Activated CD8-positive, alpha-beta memory T cell treated with anti-CD3 and anti-CD28 coated beads for 48 hours (primary cell): ENCODE results near the gene TRIM61.
"Not testable (repeated sequence)": the region's sequence is repeated elsewhere in the genome, so short reads cannot be mapped to it uniquely, and the experiment has no call there.

Experiments used
- DNase-seq, 3 experiments: peaks; one replicate each; pipeline ENCODE4 v3.0.0-alpha.2; 2020; ENCODE audit warnings: low read depth in 2 of 3, low spot score in 2 of 3

TRIM61 gene

DNA sequence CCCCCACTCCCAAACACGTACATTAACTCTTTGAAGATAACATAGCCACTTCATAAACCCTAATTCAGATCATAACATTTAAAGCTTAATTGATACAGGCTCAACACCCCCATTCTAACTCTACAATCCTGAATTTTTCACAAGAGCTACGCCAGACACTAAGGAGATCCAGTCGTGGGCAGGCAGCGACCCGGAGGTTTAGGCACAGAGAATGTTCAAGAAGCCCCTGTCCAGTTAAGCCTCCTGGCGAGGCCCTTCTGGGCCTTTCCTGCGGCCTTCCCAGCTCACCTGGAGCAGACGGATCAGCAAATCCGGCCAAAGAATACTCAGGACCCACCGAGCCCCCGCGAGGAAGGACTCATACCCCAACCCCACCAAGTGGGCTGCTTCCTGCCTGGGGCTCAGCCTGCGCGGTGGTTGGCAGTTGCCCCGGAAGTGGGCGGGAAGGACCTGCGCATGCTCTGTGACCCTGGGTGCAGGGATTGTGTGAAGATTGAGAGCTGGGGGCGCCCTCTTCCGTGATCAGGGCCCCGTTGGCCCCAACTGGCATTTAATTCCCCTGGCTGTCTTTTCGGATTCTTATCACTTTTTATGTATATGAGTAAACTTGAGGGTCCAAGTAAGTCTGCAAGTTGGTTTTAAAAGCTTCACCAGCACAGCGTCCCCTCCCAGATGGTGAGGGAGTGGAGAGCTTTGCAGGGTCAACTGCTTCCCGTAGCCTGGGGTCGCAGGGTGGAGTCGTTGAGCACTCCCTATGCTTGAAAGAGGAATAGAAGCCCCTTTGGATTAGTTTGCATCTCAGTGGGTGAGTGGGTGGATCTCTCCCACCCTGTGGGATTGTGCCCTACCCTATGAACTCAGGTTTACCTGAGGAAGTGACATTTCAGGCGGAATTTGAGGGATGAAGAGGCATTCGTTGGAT lies at the start of gene TRIM61:
TRIM61 (minus strand) TSS at position 415 of the 922 bp plus-strand sequence. CDS start 7,655 bp downstream, outside the sequence.
- peak; percentile 21 to 34 (median 32) for DNase-seq

- DNase-seq, result not testable (repeated sequence)
Observed at GRCh38 chr4:165025782-165026181, 48.3 kb upstream of the TRIM61 start.

DNA sequence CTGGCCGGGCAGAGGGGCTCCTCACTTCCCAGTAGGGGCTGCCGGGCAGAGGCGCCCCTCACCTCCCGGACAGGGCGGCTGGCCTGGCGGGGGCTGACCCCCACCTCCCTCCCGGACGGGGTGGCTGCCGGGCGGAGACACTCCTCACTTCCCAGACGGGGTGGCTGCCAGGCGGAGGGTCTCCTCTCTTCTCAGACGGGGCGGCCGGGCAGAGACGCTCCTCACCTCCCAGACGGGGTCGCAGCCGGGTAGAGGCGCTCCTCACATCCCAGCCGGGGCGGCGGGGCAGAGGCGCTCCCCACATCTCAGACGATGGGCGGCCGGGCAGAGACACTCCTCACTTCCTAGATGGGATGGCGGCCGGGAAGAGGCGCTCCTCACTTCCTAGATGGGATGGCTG lies 42.5 kb upstream of the TRIM61 start:
- not testable (repeated sequence) for DNase-seq

- DNase-seq, result no peak
Observed at GRCh38 chr4:165016971-165017370, 39.5 kb upstream of the TRIM61 start.

- no peak for DNase-seq
Observed at GRCh38 chr4:165013691-165014090, 36.2 kb upstream of the TRIM61 start.

DNA sequence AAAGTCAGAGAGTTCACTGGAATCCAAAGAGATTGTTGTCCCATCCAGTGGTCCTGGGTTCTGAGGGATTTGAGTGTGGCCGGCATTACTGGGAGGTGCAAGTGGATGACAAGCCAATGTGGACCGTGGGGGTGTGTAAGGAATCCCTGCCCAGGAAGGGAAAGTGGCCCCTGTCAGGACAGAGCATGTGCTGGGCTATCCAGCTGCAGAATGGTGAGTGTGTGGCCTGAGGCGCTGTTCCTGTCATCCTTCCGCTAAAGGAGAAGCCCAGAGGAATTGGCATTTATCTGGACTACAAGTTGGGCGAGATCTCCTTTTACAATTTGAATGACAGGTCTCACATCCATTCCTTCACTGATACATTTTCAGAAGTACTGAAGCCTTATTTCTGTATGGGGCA lies 33.9 kb upstream of the TRIM61 start:
- DNase-seq, result no peak

GRCh38 chr4:165010991-165011390 lies 33.5 kb upstream of the TRIM61 start:
- DNase-seq, result no peak

DNA sequence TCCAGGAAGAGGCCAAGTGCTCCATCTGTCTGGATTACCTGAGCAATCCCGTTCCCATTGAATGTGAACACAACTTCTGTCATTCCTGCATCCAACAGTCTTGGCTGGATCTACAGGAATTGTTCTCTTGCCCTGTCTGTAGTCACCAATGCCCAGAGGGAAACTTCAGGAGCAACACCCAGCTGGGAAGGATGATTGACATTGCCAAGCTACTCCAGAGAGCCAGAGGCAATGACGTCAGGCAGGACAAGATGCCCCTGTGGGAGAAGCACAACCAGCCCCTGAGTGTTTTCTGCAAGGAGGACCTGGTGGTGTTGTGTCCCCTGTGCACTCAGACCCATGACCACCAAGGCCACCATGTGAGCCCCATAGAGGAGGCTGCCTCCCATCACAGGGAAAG lies 33.0 kb upstream of the TRIM61 start:
- DNase-seq, result no peak

DNA sequence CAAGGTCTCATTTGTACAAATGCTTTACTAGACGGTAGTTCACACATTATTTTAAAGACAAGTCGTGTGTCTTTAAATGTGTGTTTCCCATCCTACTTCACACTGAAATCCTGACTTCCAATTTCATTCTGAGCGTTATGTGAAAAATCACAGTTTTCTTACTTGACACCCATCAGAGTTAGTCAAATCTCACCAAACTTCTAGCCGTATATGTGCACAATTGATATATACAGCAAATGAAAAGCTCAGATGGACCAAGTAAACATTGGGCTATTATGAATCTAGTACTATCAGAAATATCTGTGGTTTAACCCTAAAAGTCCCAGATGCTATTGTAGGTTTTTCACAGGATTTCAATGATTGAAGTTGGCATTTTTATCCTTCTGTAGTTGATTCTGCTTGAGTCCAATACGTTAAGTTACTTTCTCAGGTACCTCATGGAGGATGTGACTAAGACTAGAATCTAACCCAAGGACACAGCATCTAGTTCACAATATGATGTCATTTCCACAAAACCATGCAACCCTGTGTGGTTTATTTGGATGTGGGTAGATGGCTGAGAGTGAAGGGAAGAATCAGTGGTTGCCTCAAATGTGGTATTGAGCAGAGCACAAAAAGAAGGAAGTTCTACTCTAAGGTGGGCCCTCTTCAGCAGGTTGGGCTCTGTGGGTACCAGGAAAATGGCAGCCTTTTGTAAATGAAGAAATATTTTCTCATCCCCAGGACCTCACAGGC lies 32.2 kb upstream of the TRIM61 start:
- no peak for DNase-seq

- no peak for DNase-seq
Observed at GRCh38 chr4:165006886-165007285, 29.4 kb upstream of the TRIM61 start.

DNA sequence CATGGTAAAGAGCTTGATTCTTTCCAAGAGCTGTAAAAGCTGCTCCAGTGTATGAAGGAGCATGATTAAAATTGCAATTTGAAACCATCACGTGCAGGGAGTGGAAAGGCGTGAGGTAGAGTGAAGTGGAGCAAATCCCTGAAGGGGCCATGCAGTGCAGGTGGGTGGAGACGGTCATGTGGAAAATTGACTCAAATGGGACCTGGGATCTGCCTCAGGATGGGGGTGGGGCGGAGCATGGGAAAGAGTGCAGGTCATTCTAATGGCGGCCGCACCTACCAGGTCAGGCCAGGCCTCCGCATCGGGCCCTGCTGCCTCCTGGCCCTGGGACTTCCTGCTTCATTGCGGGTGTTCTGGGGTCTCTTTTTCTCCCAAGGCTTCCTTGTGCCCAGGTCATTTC lies 29.0 kb upstream of the TRIM61 start:
- DNase-seq, result no peak

DNA sequence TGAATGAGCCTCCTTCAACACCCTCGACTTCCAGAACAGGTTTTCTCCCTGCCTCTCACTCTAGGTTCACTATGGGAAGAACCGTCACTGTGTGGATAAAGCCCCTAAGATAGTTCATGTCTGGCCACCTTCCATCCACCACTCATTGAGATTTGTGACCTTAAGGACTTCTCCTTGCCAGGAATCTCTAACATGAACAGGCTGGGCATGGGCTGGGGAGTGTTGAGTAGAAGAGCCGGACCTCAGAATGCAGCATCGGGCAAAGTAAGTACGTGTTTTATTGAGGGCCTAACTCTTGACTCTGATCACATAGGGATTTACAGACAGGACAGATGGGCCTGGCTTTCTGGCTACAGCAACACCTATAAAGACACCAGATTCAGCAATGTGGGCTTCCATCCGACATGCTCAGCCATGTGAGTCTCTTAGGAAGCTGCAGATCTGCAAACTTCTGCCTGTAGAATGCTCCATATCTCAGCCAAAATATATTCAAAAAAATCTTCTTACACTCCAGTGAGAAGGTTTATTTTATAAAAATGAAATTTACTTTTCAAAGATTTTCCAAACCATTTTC lies 28.0 kb upstream of the TRIM61 start:
- DNase-seq, result no peak

DNA sequence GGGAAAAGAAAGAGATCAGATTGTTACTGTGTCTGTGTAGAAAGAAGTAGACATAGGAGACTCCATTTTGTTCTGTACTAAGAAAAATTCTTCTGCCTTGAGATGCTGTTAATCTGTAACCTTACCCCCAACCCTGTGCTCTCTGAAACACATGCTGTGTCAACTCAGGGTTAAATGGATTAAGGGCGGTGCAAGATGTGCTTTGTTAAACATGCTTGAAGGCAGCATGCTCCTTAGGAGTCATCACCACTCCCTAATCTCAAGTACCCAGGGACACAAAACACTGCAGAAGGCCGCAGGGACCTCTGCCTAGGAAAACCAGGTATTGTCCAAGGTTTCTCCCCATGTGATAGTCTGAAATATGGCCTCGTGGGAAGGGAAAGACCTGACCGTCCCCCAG lies 24.5 kb upstream of the TRIM61 start:
- DNase-seq, result not testable (repeated sequence)

- not testable (repeated sequence) for DNase-seq
Observed at GRCh38 chr4:164998526-164999080, 21.1 kb upstream of the TRIM61 start.

DNA sequence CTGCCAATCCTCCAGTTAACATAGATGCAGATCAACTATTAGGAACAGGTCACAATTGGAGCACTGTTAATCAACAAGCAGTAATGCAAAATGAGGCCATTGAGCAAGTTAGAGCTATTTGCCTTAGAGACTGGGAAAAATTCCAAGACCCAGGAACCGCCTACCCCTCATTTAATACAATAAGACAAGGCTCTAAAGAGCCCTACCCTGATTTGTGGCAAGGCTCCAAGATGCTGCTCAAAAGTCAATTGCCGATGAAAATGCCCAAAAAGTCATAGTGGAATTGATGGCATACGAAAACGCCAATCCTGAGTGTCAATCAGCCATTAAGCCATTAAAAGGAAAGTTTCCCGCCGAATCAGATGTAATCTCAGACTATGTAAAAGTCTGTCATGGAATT lies 20.5 kb upstream of the TRIM61 start:
- DNase-seq, result no peak

- DNase-seq, result no peak
Observed at GRCh38 chr4:164997324-164997723, 19.9 kb upstream of the TRIM61 start.

DNA sequence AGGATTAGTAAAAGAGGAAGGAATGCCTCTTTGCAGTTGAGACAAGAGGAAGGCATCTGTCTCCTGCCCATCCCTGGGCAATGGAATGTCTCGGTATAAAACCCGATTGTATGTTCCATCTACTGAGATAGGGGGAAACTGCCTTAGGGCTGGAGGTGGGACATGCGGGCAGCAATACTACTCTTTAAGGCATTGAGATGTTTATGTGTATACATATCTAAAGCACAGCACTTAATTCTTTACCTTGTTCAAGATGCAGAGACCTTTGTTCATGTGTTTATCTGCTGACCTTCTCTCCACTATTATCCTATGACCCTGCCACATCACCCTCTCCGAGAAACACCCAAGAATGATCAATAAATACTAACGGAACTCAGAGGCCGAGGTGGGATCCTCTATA lies 18.7 kb upstream of the TRIM61 start:
- DNase-seq, result not testable (repeated sequence)

GRCh38 chr4:164990786-164991185 lies 13.3 kb upstream of the TRIM61 start:
- DNase-seq, result not testable (repeated sequence)

DNA sequence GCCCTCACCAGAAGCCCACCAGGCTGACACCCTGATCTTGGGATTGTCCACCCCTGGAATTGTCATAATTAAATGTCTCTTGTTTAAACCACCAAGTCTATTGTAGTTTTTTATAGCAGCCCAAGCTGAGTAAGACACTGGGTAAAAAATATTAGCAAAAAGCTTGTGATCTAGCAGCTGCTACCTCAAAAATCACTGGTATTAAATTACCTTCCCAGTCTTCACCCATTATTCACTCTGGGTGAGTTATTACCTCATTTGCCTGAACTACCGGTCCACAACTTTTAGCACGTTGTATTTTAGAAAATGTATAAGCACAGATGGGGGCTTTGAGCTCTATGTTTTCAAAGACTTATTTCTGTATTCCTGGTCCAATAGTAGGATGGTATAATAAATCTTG lies 12.0 kb upstream of the TRIM61 start:
- DNase-seq, result no peak

GRCh38 chr4:164971929-164972328 lies 5.5 kb downstream of the TRIM61 start:
- not testable (repeated sequence) for DNase-seq

DNA sequence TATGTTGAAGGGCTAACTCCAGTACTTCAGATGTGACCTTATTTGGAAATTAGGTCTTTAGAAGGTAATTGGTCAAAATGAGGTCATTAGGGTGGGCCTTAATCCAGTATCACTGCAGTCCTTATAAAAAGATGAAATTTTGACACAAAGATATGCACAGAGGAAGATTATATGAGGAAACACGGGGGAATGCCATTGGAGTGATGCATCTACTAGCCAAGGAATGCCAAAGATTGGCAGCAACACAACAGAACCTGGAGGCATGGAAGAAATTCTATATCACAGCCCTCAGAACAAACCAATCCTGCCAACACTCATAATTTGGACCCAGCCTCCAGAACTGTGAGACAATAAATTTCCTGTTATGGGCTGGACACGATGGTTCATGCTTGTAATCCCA lies 17.6 kb downstream of the TRIM61 start:
- DNase-seq, result no peak
